GM12892 (cell line): Measurements from ENCODE around the gene TCF12.
"Not testable (repeated sequence)": the region's sequence is repeated elsewhere in the genome, so short reads cannot be mapped to it uniquely, and the experiment has no call there.

Experiments
- DNase-seq: peaks from one replicate; pipeline ENCODE4 v3.0.0; 2011; ENCODE audit not compliant: insufficient read length
- FAIRE-seq: peaks from 2 replicates; lab custom pipeline; 2011; peaks lifted over from hg19 to GRCh38; lab: Jason Lieb, UNC
- POLR2A ChIP-seq: IDR thresholded peaks from 2 replicates; pipeline ENCODE4 v1.6.1; 2011; ENCODE audit warnings: low read depth, low read length, control low read depth
- POLR2AphosphoS5 ChIP-seq: IDR thresholded peaks from 2 replicates; pipeline ENCODE4 v1.6.1; 2011; ENCODE audit warnings: low read depth, low read length, control low read depth
- TAF1 ChIP-seq: IDR thresholded peaks from 2 replicates; pipeline ENCODE4 v1.6.1; 2011; ENCODE audit warnings: low read depth, mild to moderate bottlenecking, control low read depth, low read length, borderline replicate concordance

The TCF12 gene

GRCh38 chr15:56919609-56920366, 1.3 kb downstream of the TCF12 start:
- TF ChIP-seq TAF1, result no peak
- no peak for TF ChIP-seq POLR2A
- TF ChIP-seq POLR2AphosphoS5, result no peak
- DNase-seq (peak; percentile 13), FAIRE-seq (no peak)

GRCh38 chr15:56920367-56920627, 1.9 kb downstream of the TCF12 start:
- no peak for DNase-seq

GRCh38 chr15:56923174-56923591, 4.7 kb downstream of the TCF12 start:
- no peak for DNase-seq
- FAIRE-seq, result no peak
- TF ChIP-seq TAF1 (no peak), POLR2AphosphoS5 (no peak), POLR2A (no peak)

More at GRCh38 chr15:56920367-56920627, 1.9 kb downstream of the TCF12 start:
- peak; percentile 89 for FAIRE-seq
- TF ChIP-seq TAF1 (no peak), POLR2AphosphoS5 (no peak), POLR2A (no peak)

- DNase-seq (no peak), FAIRE-seq (no peak)
- no peak for TF ChIP-seq POLR2A
- no peak for TF ChIP-seq POLR2AphosphoS5
- TF ChIP-seq TAF1, result no peak
Measured at GRCh38 chr15:56927816-56928215, 9.4 kb downstream of the TCF12 start.

GRCh38 chr15:56929399-56929798, 11.0 kb downstream of the TCF12 start:
- FAIRE-seq (no peak), DNase-seq (no peak)
- TF ChIP-seq POLR2A, result no peak

- no peak for DNase-seq
- no peak for TF ChIP-seq TAF1
- TF ChIP-seq POLR2AphosphoS5, result no peak
- TF ChIP-seq POLR2A, result no peak
- FAIRE-seq, result no peak
Measured at GRCh38 chr15:56929933-56930332, 11.5 kb downstream of the TCF12 start.

- DNase-seq (no peak), FAIRE-seq (no peak)
- TF ChIP-seq TAF1, result no peak
- TF ChIP-seq POLR2AphosphoS5, result no peak
- TF ChIP-seq POLR2A, result no peak
Measured at GRCh38 chr15:56930669-56931313, 12.3 kb downstream of the TCF12 start.

- DNase-seq, result no peak
- TF ChIP-seq POLR2A (no peak), TAF1 (no peak), POLR2AphosphoS5 (no peak)
- FAIRE-seq, result peak; percentile 68
Measured at GRCh38 chr15:56931639-56932508, 13.4 kb downstream of the TCF12 start.

- not testable (repeated sequence) for FAIRE-seq, DNase-seq
Measured at GRCh38 chr15:56932509-56932868, 14.0 kb downstream of the TCF12 start.

GRCh38 chr15:56933410-56933809, 15.0 kb downstream of the TCF12 start:
- no peak for FAIRE-seq
- TF ChIP-seq POLR2AphosphoS5 (no peak), POLR2A (no peak)
- no peak for DNase-seq

GRCh38 chr15:56933811-56934210, 15.4 kb downstream of the TCF12 start:
- DNase-seq (no peak), FAIRE-seq (no peak)

GRCh38 chr15:56934269-56934668, 15.8 kb downstream of the TCF12 start:
- DNase-seq (no peak), FAIRE-seq (no peak)
- TF ChIP-seq TAF1, result no peak
- TF ChIP-seq POLR2AphosphoS5, result no peak
- TF ChIP-seq POLR2A, result no peak

More at GRCh38 chr15:56933811-56934210, 15.4 kb downstream of the TCF12 start:
- TF ChIP-seq POLR2A, result no peak
- no peak for TF ChIP-seq TAF1
- no peak for TF ChIP-seq POLR2AphosphoS5
